IMR-90 (cell line): ENCODE data around the gene MRPS18A. TPM values are rescaled to one million over a fixed set of nuclear protein-coding genes. Genes with fewer than 3 reads are reported as not detected.

Experiments
- ATAC-seq: fragments of 200-7000 bp; cut with Tn5 transposase; 2 replicates; pipeline ENCODE4 v1.9.1; 2020; ENCODE audit warnings: low read depth, mild to moderate bottlenecking, moderate library complexity
- BruUV-seq: library from RNA; stranded (reverse); fragments of 400-500 nt; replicated peaks from 2 replicates; lab custom pipeline; 2021; lab: Mats Ljungman, UMichigan
- CTCF ChIA-PET: fragments of 300-600 bp; formaldehyde crosslinking; extraction: SDS; loops from one replicate; lab custom pipeline; 2021; ENCODE audit warnings: antibody characterized with exemption; lab: Yijun Ruan, JAX
- POLR2A ChIA-PET: fragments of 300-600 bp; sonication (Branson Sonifier 250); formaldehyde crosslinking; loops from one replicate; lab custom pipeline; 2022; ENCODE audit warnings: antibody characterized with exemption; ENCODE audit not compliant: unreplicated experiment; lab: Charles Lee
- DNase-seq: peaks from one replicate; pipeline ENCODE4 v3.0.0; 2013
- H2AFZ ChIP-seq: replicated peaks from 2 replicates; pipeline ENCODE3; 2013; ENCODE audit warnings: low read length, mild to moderate bottlenecking; ENCODE audit not compliant: poor library complexity
- H2AK5ac ChIP-seq: 2 replicates; pipeline ENCODE4 v1.6.1; 2013; ENCODE audit warnings: low read depth, low read length, inconsistent platforms
- H2AK9ac ChIP-seq: replicated peaks from 2 replicates; pipeline ENCODE3; 2013; ENCODE audit warnings: mild to moderate bottlenecking, low read depth, low read length, moderate library complexity; ENCODE audit not compliant: poor library complexity
- H2BK120ac ChIP-seq: 2 replicates; pipeline ENCODE4 v1.6.1; 2013; ENCODE audit warnings: low read depth, low read length, inconsistent platforms
- H2BK15ac ChIP-seq: 3 replicates; pipeline ENCODE4 v1.6.1; 2013; ENCODE audit warnings: low read depth, low read length, inconsistent platforms
- H2BK20ac ChIP-seq: 2 replicates; pipeline ENCODE4 v1.6.1; 2013; ENCODE audit warnings: low read depth, mild to moderate bottlenecking, inconsistent platforms, low read length, moderate library complexity
- H2BK5ac ChIP-seq: 2 replicates; pipeline ENCODE4 v1.6.1; 2013; ENCODE audit warnings: mild to moderate bottlenecking, low read depth, low read length, inconsistent platforms; ENCODE audit not compliant: poor library complexity, severe bottlenecking
- H3K14ac ChIP-seq: replicated peaks from 2 replicates; pipeline ENCODE4 v1.6.1; 2013; ENCODE audit warnings: low read depth, low read length, inconsistent platforms
- H3K18ac ChIP-seq: 2 replicates; pipeline ENCODE4 v1.6.1; 2013; ENCODE audit warnings: low read depth, low read length, control low read depth
- H3K23ac ChIP-seq: 2 replicates; pipeline ENCODE4 v1.6.1; 2013; ENCODE audit warnings: low read depth, low read length, inconsistent platforms
- H3K27ac ChIP-seq: 2 replicates; pipeline ENCODE4 v1.5.1; 2013; ENCODE audit warnings: mild to moderate bottlenecking, control low read depth, low read length; ENCODE audit not compliant: insufficient read depth
- H3K27me3 ChIP-seq: 2 replicates; pipeline ENCODE4 v1.6.1; 2013; ENCODE audit warnings: low read length; ENCODE audit not compliant: control insufficient read depth, insufficient read depth
- H3K36me3 ChIP-seq: 2 replicates; pipeline ENCODE4 v1.6.1; 2013; ENCODE audit warnings: low read length, mixed read lengths; ENCODE audit not compliant: control insufficient read depth, insufficient read depth
- H3K4ac ChIP-seq: 2 replicates; pipeline ENCODE4 v1.6.1; 2013; ENCODE audit warnings: low read depth, low read length, inconsistent platforms
- H3K4me1 ChIP-seq: 2 replicates; pipeline ENCODE4 v1.6.1; 2013; ENCODE audit warnings: low read length, mixed read lengths; ENCODE audit not compliant: control insufficient read depth, insufficient read depth
- H3K4me2 ChIP-seq: 2 replicates; pipeline ENCODE4 v1.6.1; 2013; ENCODE audit warnings: low read depth, mild to moderate bottlenecking, control low read depth, low read length, moderate library complexity
- H3K4me3 ChIP-seq: 2 replicates; pipeline ENCODE4 v1.5.1; 2013; ENCODE audit warnings: low read depth, mild to moderate bottlenecking, control low read depth, low read length, moderate library complexity; ENCODE audit not compliant: insufficient read depth
- H3K56ac ChIP-seq: 2 replicates; pipeline ENCODE4 v1.6.1; 2013; ENCODE audit warnings: low read length, inconsistent platforms; ENCODE audit not compliant: insufficient read depth; ENCODE audit errors: extremely low read depth
- H3K79me1 ChIP-seq, 2 experiments: 2 replicates each; pipeline ENCODE4 v1.6.1; 2013; ENCODE audit warnings: low read length in 2 of 2, inconsistent platforms in 1 of 2, low read depth in 1 of 2
- H3K9ac ChIP-seq: 2 replicates; pipeline ENCODE4 v1.6.1; 2013; ENCODE audit warnings: low read depth, low read length, control low read depth
- H3K9me1 ChIP-seq: 2 replicates; pipeline ENCODE4 v1.6.1; 2013; ENCODE audit warnings: low read length, inconsistent platforms; ENCODE audit not compliant: insufficient read depth
- H3K9me3 ChIP-seq: 2 replicates; pipeline ENCODE4 v1.6.1; 2013; ENCODE audit warnings: low read length; ENCODE audit not compliant: control insufficient read depth, insufficient read depth
- H4K20me1 ChIP-seq: 2 replicates; pipeline ENCODE4 v1.6.1; 2013; ENCODE audit warnings: low read length, inconsistent platforms; ENCODE audit not compliant: insufficient read depth
- H4K5ac ChIP-seq: 2 replicates; pipeline ENCODE4 v1.6.1; 2013; ENCODE audit warnings: mild to moderate bottlenecking, low read depth, low read length, control low read depth
- H4K8ac ChIP-seq, 2 experiments: 2 replicates each; pipeline ENCODE4 v1.6.1; 2013; ENCODE audit warnings: low read depth in 2 of 2, low read length in 2 of 2, control low read depth in 1 of 2, inconsistent platforms in 1 of 2
- H4K91ac ChIP-seq: 2 replicates; pipeline ENCODE4 v1.6.1; 2013; ENCODE audit warnings: low read depth, low read length, inconsistent platforms; ENCODE audit not compliant: insufficient read depth
- BHLHE40 ChIP-seq: fragments of 150-350 bp; IDR thresholded peaks from 2 replicates; pipeline ENCODE4 v1.6.1; 2016; ENCODE audit warnings: mild to moderate bottlenecking, low read depth, low read length
- CEBPB ChIP-seq: IDR thresholded peaks from 2 replicates; pipeline ENCODE4 v1.6.1; 2012; ENCODE audit warnings: low read depth, low read length, improper control_type of control experiment
- CHD1 ChIP-seq: IDR thresholded peaks from 2 replicates; pipeline ENCODE4 v1.6.1; 2012; ENCODE audit warnings: low read depth, low read length, improper control_type of control experiment
- FOS ChIP-seq: fragments of 150-350 bp; IDR thresholded peaks from 2 replicates; pipeline ENCODE4 v1.6.1; 2016; ENCODE audit warnings: low read depth, low read length
- MAFK ChIP-seq: IDR thresholded peaks from 2 replicates; pipeline ENCODE4 v1.6.1; 2012; ENCODE audit warnings: low read depth, low read length, improper control_type of control experiment
- MAZ ChIP-seq: IDR thresholded peaks from 2 replicates; pipeline ENCODE4 v1.6.1; 2012; ENCODE audit warnings: low read depth, mild to moderate bottlenecking, low read length, improper control_type of control experiment, moderate library complexity, borderline replicate concordance
- MXI1 ChIP-seq: IDR thresholded peaks from 2 replicates; pipeline ENCODE4 v1.6.1; 2012; ENCODE audit warnings: low read depth, mild to moderate bottlenecking, low read length, moderate library complexity, borderline replicate concordance
- NFE2L2 ChIP-seq: fragments of 150-350 bp; IDR thresholded peaks from 2 replicates; pipeline ENCODE4 v1.6.1; 2016; ENCODE audit warnings: low read depth, mild to moderate bottlenecking, low read length
- POLR2A ChIP-seq: IDR thresholded peaks from 2 replicates; pipeline ENCODE4 v1.6.1; 2012; ENCODE audit warnings: mild to moderate bottlenecking, low read depth, low read length
- RAD21 ChIP-seq: IDR thresholded peaks from 2 replicates; pipeline ENCODE4 v1.6.1; 2012; ENCODE audit warnings: low read length, improper control_type of control experiment
- RFX5 ChIP-seq: IDR thresholded peaks from 2 replicates; pipeline ENCODE4 v1.8.0; 2012; ENCODE audit warnings: low read depth, mild to moderate bottlenecking, low read length, moderate library complexity
- WGBS, 2 experiments: methylation state at CpG; one replicate each; pipeline versions ENCODE4 v1.1.5 to v1.1.7; 2013; ENCODE audit warnings: missing lambda C conversion rate in 2 of 2; ENCODE audit not compliant: insufficient read length in 1 of 2; ENCODE audit errors: extremely low coverage in 2 of 2; 5-methylcytosine and 5-hydroxymethylcytosine counted together
- dilution Hi-C: fragments of 300-500 bp; cut with HindIII; formaldehyde crosslinking; loops from one replicate; pipeline ENCODE4 v1.14.3; 2018; ENCODE audit warnings: low sequenced_read_pairs; ENCODE audit not compliant: unreplicated experiment
- in situ Hi-C: fragments of 300-500 bp; cut with MboI; formaldehyde crosslinking; loops from 3 replicates; pipeline ENCODE4 v1.14.3; 2019; ENCODE audit warnings: low sequenced_read_pairs, inconsistent platforms, mixed read lengths
- intact Hi-C: fragments of 100-400 bp; cut with micrococcal nuclease; formaldehyde crosslinking; loops from 2 replicates; pipeline ENCODE4 v1.10.0; 2022
- polyA plus RNA-seq, 3 experiments: library from polyadenylated mRNA; depleted of rRNA; stranded (reverse); fragments of >200 nt; gene quantifications; 2 replicates each; pipeline ENCODE4 v1.2.3, GENCODE V29; 2012; ENCODE audit warnings: low replicate concordance in 1 of 3
- total RNA-seq: library from RNA; depleted of rRNA; stranded (reverse); fragments of >200 nt; gene quantifications from 2 replicates; pipeline ENCODE4 v1.2.3, GENCODE V29; 2012
- TF ChIP-seq, protein P1 (sequence below): fragments of 150-350 bp; IDR thresholded peaks from 2 replicates; pipeline ENCODE4 v1.6.1; 2016; ENCODE audit warnings: low read depth, mild to moderate bottlenecking, low read length, moderate library complexity, borderline replicate concordance
- TF ChIP-seq, protein P2 (sequence below): conservative IDR thresholded peaks from 2 replicates; pipeline ENCODE4 v1.5.1; 2012; ENCODE audit warnings: mild to moderate bottlenecking, low read depth, low read length, improper control_type of control experiment
- TF ChIP-seq, protein P3 (sequence below): fragments of 150-350 bp; IDR thresholded peaks from 2 replicates; pipeline ENCODE4 v1.6.1; 2017; ENCODE audit warnings: mild to moderate bottlenecking, antibody characterized with exemption, low read length, low read depth

The MRPS18A gene
- total and polyA plus RNA-seq, 2 of the 4 experiments (the other 2 are of a cell fraction), result 47.0 to 56.6 TPM

DNA sequence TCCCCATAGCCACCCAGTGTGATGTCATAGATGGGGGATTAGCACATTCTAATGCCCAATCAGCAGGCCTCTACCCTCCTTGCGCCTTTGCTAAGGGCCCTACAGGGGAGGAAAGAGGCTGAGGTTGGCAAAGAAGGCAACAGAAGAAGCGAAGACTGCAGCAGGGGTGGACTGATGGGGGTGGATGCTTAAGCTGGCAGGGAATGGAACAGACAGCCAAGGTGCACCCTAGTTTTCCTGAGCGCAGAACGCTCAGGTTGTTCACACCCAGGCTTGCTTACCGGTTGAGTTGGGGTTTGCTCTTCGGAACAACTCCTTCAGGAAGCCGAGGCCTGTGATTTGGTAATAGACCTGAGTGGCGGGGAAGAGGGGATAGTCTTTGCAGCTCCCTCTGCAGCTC is 12.7 kb downstream of the MRPS18A start:
- no peak for ATAC-seq
- Histone ChIP-seq H3K4me3 (no peak overlapping the region), H3K79me1 (peaks cover 12 to 14% of the 10 kb centered on the region in 2 experiments), H3K9ac (no peak overlapping the region), H3K27me3 (no peaks in the 10 kb centered on the region), H3K36me3 (peaks cover 70% of the 10 kb centered on the region), H3K9me3 (no peaks in the 10 kb centered on the region), H2BK120ac (no peak overlapping the region), H4K5ac (no peak overlapping the region), H3K23ac (no peak overlapping the region), H3K14ac (no peak overlapping the region), H3K18ac (no peak overlapping the region), H4K20me1 (no peaks in the 10 kb centered on the region), H2AFZ (no peak overlapping the region), H2AK5ac (no peak overlapping the region), H3K56ac (no peak overlapping the region), H3K4me1 (no peaks in the 10 kb centered on the region; the same call in 1 of the 2 replicates), H2AK9ac (no peak overlapping the region), H2BK20ac (no peak overlapping the region), H2BK5ac (no peak overlapping the region), H3K4me2 (no peak overlapping the region), H3K9me1 (peaks cover 14% of the 10 kb centered on the region; the same call in 1 of the 2 replicates), H4K8ac (no peak overlapping the region), H2BK15ac (no peak overlapping the region), H4K91ac (no peak overlapping the region), H3K4ac (no peak overlapping the region), H3K27ac (no peak overlapping the region)
- ChIA-PET POLR2A (no interaction called here), CTCF (no interaction called here)
- intact Hi-C loops (no loop called here), dilution Hi-C loops (no loop called here), in situ Hi-C loops (no loop called here)
- WGBS, 2 experiments, result 96% methylated on average over 4 of the region's 8 CpGs; no CpG with 5 or more reads in 1 of the 2 experiments
- no peak for TF ChIP-seq FOS
- no peak for TF ChIP-seq POLR2A
- no peak for TF ChIP-seq MAZ
- TF ChIP-seq, protein P1, sequence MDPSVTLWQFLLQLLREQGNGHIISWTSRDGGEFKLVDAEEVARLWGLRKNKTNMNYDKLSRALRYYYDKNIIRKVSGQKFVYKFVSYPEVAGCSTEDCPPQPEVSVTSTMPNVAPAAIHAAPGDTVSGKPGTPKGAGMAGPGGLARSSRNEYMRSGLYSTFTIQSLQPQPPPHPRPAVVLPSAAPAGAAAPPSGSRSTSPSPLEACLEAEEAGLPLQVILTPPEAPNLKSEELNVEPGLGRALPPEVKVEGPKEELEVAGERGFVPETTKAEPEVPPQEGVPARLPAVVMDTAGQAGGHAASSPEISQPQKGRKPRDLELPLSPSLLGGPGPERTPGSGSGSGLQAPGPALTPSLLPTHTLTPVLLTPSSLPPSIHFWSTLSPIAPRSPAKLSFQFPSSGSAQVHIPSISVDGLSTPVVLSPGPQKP, result no peak
- TF ChIP-seq, protein P2, sequence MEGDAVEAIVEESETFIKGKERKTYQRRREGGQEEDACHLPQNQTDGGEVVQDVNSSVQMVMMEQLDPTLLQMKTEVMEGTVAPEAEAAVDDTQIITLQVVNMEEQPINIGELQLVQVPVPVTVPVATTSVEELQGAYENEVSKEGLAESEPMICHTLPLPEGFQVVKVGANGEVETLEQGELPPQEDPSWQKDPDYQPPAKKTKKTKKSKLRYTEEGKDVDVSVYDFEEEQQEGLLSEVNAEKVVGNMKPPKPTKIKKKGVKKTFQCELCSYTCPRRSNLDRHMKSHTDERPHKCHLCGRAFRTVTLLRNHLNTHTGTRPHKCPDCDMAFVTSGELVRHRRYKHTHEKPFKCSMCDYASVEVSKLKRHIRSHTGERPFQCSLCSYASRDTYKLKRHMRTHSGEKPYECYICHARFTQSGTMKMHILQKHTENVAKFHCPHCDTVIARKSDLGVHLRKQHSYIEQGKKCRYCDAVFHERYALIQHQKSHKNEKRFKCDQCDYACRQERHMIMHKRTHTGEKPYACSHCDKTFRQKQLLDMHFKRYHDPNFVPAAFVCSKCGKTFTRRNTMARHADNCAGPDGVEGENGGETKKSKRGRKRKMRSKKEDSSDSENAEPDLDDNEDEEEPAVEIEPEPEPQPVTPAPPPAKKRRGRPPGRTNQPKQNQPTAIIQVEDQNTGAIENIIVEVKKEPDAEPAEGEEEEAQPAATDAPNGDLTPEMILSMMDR, result no peak
- no peak for TF ChIP-seq CHD1
- no peak for TF ChIP-seq BHLHE40
- TF ChIP-seq RFX5, result no peak
- TF ChIP-seq, protein P3, sequence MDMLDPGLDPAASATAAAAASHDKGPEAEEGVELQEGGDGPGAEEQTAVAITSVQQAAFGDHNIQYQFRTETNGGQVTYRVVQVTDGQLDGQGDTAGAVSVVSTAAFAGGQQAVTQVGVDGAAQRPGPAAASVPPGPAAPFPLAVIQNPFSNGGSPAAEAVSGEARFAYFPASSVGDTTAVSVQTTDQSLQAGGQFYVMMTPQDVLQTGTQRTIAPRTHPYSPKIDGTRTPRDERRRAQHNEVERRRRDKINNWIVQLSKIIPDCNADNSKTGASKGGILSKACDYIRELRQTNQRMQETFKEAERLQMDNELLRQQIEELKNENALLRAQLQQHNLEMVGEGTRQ, result no peak
- no peak for TF ChIP-seq NFE2L2
- TF ChIP-seq MAFK, result no peak
- TF ChIP-seq MXI1, result no peak
- TF ChIP-seq RAD21, result no peak
- TF ChIP-seq CEBPB, result no peak
- DNase-seq, result no peak
- no TSS peak for BruUV-seq
